ENCODE results near the gene RIT1.
"Not testable (repeated sequence)": the region's sequence is repeated elsewhere in the genome, so short reads cannot be mapped to it uniquely, and the experiment has no call there.

RIT1 gene

DNA sequence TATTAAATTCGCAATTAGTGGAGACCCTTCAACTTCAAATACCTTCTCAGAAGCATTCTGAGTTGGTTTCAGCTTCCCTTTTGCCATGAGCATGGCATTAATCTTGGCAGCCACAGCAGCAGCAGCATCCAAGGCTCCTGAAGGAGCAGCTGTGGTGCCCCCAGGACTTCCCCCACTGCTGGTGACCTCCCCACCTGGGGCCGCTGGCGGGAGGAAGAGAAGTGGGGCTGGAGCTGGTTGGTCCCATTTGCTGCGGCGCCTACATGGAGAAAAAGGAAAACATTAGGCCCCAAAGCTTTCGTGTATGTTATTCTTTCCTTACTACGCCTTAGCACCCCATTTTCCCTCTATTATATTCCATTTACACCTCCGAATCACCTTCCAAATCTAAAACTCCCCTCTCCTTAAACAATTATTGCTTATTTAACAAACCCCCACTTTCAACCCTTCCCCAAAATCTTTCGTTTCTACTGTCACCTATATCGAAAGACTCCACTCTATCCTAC lies 22.5 kb upstream of the RIT1 start:
- no peak for DNase-seq (ENCODE audit: low spot score)

DNA sequence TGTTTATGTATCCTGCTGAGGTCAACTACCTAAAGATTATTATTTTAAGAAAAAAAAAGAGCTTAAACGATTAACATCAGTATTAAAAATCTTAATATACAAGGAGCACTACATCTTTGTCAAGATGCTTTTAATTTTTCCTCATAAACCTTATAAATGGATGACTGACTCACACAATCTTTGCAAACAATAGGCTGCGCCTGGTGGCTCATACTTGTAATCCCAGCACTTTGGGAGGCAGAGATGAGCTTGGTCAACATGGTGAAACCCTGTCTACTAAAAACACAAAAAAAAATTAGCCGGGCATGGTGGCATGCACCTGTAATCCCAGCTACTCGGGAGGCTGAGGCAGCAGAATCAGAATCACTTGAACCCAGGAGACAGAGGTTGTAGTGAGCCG lies 21.3 kb upstream of the RIT1 start:
- no peak for DNase-seq (ENCODE audit: low spot score)

DNA sequence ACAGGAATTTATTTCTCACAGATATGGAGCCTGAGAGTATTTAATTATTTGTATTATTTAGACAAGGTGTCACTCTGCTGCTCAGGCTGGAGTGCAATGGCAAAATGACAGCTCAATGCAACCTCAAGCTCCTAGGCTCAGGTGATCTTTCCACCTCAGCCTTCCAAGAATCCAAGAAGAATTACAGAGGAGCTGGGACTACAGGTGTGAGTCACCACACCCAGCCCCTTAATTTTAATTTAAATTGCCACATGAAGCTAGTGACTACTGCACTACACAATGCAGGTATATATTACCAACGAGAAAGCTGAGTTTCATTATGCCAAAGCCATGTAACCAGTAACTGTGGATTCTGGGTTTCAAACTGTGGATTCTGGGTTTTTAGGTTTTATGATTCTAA lies 20.9 kb upstream of the RIT1 start:
- no peak for DNase-seq (ENCODE audit: low spot score)

DNA sequence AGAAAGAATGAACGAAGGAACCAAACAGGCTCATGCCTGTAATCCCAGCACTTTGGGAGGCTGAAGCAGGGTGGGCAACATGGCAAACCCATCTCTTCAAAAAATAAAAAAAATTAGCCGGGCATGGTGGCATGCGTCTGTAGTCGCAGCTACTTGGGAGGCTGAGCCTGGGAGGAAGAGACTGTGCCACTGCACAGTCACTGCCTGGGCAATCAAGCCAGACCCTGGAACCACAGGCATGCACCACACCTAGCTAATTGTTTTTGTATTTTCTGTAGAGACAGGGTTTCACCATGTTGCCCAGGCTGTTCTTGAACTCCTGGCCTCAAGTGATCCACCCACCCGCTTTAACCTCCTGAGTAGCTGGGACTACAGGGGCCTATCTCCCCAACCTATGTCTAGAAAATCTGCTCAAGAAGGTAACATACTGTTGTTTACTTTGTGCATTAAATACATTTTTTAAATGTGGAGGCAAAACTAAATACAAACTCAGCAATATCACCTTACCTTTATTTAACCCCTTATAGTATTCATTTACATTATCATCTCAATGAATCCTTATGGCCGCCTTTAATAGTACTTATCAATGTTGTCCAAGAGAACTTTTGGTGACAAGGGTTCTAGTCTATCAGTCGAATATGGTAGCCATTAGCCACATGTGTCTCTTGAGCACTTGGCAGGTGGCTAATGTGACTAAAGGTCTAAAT lies 20.3 kb upstream of the RIT1 start:
- DNase-seq (ENCODE audit: low spot score) = no peak

DNA sequence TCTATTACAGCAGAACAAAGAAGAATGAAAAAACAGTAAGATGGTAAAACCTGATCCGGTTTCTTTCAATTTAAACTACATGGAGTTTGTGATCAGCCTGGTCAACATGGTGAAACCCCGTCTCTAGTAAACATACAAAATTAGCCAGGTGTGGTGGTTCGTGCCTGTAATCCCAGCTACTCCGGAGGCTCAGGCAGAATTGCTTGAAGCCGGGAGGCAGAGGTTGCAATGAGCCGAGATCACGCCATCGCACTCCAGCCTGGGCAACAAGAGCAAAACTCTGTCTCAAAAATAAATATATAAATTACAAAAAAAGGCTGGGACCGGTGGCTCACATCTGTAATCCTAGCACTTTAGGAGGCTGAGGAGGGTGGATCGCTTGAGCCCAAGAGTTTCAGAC lies 19.6 kb upstream of the RIT1 start:
- DNase-seq (ENCODE audit: low spot score) = not testable (repeated sequence)

DNA sequence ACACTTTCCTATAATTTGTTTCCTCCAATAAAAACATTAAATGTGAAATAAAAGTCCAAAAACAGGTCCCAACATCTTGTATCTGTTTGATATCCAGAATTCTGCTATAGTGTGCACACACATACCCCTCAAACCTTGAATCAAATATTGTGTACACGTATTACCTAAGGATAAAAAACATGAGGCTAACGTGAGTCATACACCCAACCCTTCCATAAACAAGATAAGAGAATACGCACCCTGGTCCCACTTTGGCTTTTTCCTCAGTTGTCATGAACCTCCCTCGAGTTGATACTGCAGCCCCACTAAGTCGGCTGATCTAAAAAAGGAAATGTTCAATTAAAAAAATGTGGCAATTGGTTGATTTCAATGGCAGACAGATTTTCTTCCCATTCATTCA lies 17.9 kb upstream of the RIT1 start:
- no peak for DNase-seq (ENCODE audit: low spot score)

DNA sequence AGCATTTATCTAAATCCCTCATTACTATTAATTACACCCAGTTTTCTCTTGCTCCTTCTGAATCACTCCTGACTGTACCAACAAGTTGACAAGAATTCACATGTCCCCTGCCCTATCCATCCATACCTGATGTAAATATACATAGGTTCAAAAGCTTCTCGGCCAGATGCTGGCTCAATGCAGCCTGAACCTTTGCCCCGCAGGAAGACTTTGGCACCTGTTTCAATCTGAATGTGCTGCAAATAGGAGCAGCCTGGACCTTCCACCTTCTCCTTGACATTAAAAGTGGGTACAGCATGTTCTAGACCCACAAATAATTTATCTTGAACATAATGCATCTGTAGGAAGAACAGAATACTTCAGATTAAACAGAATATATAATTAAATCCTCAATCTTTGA lies 14.4 kb upstream of the RIT1 start:
- no peak for DNase-seq (ENCODE audit: low spot score)

DNA sequence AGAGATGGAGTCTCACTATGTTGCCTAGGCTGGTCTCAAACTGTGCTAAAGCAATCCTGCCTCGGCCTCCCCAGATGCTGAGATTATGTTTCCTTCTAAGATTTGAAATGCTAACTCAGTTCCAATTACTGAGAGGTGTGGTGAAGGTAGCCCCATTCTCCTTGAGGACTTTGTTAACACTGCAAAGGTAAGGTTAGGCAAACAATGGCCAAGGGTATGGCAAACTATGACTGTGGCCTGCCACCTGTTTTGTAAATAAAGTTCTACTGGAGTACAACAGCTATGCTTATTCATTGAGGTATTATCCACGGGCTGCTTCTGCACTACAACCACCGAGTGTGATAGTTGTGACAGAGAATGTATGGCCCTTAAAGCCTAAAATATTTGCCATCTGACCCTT lies 9.6 kb upstream of the RIT1 start:
- DNase-seq (ENCODE audit: low spot score) = no peak

DNA sequence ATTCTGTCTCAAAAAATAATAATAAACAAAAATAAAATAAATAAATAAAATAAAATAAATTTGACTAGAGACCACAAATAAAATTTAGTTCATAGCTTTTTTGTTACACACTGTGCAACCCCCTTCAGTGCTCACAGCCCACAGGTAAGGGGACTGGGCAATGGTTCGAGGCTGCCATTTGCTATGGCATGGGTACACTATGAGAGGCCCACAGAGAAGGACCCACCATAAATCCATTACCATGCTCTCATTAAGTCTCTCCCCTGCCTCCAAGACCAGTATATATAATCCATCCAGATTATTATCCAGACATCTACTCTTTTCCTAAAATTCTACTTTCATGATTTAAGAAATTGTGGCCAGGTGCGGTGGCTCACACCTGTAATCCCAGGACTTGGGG lies 8.7 kb upstream of the RIT1 start:
- no peak for DNase-seq (ENCODE audit: low spot score)

DNA sequence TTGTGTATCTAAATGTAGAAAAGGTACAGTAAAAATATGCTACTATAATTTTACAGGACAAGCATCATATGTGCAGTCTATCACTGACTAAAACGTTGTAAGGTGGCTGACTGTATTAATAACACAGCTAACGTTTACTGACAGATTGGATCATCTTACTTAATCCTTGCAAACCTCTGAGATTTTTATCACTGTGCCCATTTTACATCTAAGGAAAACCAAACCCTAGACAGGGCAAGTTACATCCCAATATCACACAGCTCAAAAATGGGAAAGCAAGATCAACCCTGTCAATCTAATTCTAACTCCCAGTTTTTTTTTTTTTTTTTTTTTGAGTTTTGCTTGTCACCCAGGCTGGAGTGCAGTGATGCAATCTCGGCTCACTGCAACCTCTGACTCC lies 7.5 kb upstream of the RIT1 start:
- no peak for DNase-seq (ENCODE audit: low spot score)

DNA sequence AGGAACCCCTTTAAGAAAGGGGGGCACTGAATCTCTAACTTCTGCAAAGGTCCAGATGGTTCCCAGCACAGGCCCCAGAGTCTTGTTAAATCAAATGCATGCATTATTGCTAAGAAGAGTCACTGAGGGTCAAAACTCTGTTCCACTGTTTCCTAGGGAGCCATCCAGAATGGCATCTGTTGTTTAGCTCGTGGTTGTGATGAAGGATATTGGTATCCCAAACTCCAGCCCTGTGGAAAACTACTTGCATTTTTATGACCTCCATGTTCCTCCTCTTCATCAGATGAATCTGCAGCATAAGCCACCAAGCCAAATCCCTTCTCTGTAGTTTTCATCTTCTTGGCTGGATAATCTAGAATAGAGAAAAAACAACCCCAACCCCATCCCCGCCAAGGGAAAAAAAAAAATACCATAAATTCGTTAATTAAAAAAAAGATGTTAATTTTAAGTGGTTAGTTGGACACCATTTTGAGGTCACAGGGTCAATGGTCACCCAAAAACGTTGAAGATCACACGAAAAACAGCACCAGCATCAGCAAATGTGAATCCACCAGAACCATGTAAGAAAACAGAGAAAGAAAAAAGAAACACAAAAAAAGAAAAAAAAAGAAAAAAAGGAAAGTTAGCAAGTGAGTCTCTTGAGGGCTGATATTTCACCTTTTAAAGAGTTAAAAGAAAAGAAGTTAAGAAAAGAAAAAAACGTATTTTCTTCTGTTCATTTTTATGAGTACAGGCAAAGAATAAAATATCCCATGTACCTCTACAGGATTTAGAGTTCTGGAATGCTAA lies 3.0 kb upstream of the RIT1 start:
- no peak for DNase-seq (ENCODE audit: low spot score)

DNA sequence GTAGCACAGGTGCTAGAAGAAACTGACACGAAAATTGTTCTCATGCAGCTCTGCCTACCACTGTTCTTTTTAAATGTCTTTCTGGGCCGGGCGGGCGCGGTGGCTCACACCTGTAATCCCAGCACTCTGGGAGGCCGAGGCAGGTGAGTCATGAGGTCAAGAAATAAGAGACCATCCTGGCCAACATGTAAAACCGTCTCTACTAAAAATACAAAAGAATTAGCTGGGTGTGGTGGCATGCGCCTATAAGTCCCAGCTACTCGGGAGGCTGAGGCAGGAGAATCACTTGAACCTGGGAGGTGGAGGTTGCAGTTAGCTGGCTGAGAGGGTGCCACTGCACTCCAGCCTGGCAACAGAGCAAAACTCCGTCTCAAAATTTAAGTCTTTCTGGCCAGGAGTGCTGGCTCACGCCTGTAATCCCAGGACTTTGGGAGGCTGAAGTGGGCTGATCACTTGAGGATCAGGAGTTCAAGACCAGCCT lies 947 bp upstream of the RIT1 start:
- no peak for DNase-seq (ENCODE audit: low spot score)

DNA sequence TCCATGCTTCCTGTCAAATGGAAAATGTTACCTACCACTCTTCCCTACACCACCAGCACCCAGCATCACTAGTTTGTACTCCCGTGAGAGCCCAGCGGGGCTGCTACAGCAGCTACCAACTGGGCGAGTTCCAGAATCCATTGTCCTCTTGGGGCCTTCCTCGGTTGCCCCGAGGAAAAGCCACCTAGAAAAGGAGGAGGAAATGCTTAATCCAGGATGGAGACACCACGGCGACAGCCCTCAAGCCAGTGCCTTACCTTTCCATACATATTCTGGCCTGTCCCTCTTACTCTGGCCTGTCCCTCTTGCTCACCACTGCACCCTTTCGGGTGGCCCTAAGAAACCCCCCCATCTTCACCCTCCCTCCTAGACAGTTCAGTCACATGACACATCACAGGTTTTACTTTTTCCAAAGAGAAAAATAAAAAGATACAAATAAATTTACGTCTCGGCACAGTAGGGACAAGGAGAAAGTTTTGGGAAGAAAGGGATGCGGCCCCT lies 478 bp downstream of the RIT1 start:
- DNase-seq (ENCODE audit: low spot score) = peak; percentile 21

DNA sequence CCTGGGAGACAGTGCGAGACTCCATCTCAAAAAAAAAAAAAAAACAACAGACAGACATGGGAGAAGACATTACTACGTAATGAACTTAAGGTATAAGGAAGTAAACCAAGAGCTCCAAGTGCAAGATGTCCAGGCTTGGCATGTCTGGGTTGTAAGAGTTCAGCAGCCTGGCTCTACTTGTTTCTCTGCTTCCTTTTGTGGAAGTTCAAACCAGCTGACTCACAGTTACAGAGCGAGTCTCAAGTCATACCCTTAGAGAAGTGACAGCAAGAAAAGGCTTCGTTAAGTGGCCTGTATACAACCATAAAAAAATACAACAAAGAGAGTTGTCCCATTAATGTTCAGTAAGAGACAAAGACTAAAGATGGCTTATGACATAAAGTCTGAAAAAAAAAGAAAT lies 1.3 kb downstream of the RIT1 start:
- DNase-seq (ENCODE audit: low spot score) = no peak

DNA sequence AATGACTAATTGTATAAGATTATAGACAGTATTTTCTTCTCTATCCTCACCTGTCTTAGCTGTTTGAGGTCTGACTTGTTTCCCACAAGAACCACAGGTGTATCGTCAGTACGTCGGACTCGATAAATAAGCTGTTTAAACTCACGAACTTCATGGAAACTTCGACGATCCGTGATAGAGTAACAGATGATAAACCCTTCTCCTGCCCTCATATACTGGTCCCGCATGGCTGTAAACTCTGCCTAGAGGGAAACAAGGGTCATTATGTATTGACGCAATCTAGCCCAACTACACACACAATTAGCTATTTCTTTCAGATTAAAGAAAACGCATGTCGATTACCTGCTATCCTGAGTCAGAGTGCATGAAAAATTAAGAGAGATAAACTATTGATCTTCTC lies 6.9 kb downstream of the RIT1 start:
- DNase-seq (ENCODE audit: low spot score) = no peak

DNA sequence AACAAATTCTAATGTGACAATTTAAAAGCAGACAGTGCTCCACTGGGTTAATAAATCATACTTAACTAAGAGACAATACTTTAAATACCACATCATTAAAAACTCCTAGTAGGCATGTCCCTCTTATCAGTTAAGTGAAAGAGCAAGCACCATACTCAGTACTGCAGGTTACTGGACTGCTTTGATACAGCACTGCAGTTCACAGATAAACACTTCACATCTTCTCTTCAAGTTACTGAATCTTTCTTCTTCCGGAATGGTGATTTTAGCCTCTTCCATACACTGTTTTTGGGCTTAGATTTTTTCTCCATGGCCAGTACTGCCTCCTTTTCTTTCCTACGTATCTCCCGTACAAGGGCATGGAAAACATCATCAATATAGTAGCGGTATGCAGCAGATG lies 11.0 kb downstream of the RIT1 start:
- no peak for DNase-seq (ENCODE audit: low spot score)

DNA sequence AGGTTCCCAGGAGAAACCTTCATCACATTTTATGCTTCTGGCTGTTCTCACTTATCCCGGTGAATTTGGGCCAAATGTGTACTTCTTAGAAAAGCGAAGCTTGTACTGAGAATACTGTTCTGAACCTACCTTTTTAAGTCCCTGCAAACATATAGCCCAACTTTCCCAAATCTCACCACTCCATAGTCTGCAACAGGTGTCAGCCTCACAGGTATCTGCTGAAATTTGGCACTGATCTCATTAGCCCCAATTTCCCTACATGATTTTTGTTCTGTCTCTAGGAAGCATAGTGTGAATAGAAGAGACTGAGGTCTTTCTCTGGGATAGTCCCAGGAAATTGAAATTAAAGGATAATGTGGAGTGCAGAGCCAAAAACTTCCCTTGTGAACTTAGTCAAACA lies 11.5 kb downstream of the RIT1 start:
- DNase-seq (ENCODE audit: low spot score) = no peak

DNA sequence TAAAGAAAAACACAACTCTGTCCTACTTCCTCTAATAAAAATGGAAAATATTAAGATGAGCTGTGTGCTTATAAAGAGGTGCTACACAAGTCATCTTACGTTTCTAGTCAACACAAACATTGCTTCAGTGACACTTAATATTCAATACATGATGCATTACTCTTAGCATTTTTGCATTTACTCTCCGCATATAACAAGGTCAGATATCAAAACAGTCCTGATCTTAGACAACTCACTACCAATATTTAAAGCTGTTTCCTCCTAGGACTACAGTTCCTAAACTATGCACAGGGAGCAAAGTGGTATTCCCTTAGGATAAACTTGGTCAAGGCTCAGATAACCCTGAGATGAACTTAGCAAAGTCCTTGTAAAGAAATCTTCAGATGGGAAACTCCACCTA lies 12.3 kb downstream of the RIT1 start:
- DNase-seq (ENCODE audit: low spot score) = no peak

DNA sequence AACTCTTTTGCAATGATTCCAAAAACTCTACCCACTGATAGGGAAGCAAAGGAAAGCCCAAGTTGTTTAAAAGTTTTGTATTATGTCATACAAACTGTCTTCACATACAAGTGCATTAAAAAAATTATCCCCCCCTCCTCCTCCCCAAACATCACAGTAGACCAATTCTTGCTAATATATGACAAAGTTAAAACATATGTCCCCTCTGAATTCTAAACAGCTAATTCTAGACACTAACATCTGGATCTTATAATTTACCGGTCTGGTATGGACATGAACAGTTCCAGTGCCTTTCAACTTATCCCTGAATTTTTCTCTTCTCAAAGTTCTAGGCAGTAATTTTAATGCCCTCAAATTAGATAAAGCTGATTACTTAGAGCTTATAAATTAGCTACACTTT lies 13.4 kb downstream of the RIT1 start:
- no peak for DNase-seq (ENCODE audit: low spot score)

DNA sequence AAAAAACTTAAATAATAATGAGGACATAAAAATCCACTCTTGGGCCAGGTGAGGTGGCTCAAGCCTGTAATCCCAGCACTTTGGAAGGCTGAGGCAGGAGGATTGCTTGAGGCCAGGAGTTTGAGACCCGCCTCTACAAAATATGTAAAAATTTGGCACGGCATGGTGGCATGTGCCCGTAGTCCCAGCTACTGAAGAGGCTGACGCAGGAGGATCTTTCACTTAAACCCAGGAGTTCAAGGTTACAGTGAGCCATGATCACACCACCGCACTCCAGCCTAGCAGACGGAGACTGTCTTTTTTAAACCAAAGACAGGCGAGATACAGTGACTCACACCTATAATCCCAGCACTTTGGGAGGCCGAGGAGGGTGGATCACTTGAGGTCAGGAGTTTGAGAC lies 14.7 kb downstream of the RIT1 start:
- not testable (repeated sequence) for DNase-seq (ENCODE audit: low spot score)

DNA sequence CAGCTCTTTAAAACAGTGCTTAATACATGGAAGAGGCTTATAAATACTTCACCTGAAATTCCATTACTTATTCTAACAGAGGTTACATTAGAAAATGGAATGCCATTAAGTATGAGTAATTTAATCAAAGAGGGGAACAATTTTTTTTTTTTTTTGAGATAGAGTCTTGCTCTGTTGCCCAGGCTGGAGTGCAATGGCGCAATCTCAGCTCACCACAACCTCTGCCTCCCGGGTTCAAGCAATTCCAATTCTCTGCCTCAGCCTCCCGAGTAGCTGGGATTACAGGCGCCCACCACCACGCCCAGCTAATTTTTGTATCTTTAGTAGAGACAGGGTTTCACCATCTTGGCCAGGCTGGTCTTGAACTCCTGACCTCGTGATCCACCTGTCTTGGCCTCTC lies 15.5 kb downstream of the RIT1 start:
- not testable (repeated sequence) for DNase-seq (ENCODE audit: low spot score)

DNA sequence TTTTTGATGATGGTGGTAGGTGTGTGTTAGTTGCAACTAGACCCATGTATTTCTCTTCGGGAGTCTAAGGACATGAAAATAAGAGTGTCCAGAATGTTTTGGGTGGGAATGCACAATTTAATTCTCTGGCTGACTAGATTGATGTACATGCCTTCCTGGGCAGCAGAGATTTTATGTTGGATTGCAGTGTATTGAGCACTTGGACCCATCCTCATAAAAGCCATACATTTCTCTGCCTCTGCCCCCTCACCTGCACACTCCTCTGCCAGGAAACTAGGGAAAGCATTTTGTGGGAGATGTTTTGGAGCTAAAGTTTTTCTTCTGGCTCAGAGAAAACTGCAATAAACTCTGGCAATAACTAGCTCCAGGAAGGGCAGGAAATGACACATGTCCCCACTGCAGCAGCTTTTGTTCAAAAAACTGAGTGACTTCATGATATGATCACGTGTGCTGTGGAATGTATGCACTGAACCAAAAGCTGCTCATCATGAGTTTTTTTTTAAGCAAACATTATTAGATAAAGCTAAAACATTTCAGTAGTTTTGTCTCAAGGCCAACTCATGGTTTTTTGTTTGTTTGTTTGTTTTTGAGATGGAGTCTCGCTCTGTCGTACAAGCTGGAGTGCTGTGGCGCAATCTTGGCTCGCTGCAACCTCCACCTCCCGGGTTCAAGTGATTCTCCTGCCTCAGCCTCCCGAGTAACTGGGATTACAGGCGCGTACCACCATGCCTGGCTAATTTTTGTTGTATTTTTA lies 17.6 kb downstream of the RIT1 start:
- no peak for DNase-seq (ENCODE audit: low spot score)

DNA sequence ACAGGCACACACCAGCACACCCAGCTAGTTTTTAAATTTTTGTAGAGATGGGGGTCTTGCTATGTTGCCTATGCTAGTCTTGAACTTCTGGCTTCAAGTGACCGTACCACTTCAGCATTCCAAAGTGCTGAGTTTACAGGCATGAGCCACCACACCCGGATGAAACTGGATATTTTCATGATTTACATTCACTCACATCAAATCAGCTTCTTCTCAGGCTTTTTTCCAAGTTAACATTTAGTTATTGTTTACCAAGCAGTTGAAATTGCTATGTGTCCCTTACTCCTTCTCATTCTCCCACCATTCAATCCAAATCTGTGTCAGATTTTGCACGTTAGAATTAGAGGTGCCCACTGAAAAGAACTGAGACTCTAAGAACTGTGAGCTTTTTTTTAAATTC lies 18.4 kb downstream of the RIT1 start:
- DNase-seq (ENCODE audit: low spot score) = no peak

All from HuH-7 (cell line).